M059J (cell line): ENCODE data around the gene SPINK9. TPM values are rescaled to one million over a fixed set of nuclear protein-coding genes. Genes with fewer than 3 reads are reported as not detected.
"Not testable (repeated sequence)": the region's sequence is repeated elsewhere in the genome, so short reads cannot be mapped to it uniquely, and the experiment has no call there.

Experiments
- DNase-seq: peaks from one replicate; pipeline ENCODE4 v3.0.0-alpha.2; 2012; ENCODE audit warnings: low read depth
- total RNA-seq: library from RNA; depleted of rRNA; stranded (reverse); fragments of >200 nt; shearing (Covaris generic); gene quantifications from 2 replicates; pipeline ENCODE4 v1.2.3, GENCODE V29; 2014; rRNA removed

Gene SPINK9, protein sequence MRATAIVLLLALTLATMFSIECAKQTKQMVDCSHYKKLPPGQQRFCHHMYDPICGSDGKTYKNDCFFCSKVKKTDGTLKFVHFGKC
- total RNA-seq = not detected in 2 replicates

DNA sequence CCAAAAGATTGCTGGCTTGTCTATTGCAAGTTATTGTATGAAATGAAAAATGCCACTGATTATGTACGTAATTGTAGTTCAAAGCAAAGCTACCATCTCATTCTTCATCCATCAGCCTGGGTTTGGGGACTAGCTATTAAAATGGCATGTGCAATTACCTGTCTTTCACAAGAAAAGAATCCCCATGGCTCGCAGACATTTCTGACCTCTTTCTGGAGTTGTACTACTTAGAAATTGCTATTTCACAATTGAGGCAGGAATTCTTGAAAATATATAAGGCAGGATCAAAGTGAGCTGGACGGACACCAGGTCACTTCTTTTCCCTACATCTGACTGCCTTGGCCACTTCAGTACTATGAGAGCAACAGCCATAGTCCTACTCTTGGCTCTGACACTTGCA lies at the start of gene SPINK9:
TSS of gene SPINK9 (plus strand) at position 301 of the 400 bp plus-strand sequence. CDS start at position 356, 55 bp downstream.
- no peak for DNase-seq

GRCh38 chr5:148290271-148291195 lies 44.8 kb upstream of the SPINK9 start:
- DNase-seq = peak; percentile 5

- no peak for DNase-seq
These were observed 37.6 kb upstream of the SPINK9 start for GRCh38 chr5:148297731-148298130.

DNA sequence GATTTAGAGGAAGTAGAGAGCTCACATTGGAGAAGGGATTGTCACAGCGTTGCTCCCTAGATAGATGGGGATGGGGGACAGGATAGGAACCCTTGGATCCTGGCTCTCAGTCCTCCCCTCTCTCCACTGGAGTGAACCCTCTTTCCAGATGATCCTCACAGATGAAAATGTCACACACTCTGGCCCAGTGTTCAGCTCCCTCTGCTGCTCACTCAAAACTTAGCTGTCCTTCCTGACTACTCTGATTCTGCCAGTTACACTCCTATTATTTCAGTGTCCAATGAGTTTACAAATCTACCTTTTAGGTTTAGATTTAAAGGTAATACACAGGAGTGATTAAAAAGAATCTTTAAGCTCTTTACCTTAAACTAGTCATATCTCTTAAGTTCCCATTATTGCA lies 28.9 kb upstream of the SPINK9 start:
- no peak for DNase-seq

DNA sequence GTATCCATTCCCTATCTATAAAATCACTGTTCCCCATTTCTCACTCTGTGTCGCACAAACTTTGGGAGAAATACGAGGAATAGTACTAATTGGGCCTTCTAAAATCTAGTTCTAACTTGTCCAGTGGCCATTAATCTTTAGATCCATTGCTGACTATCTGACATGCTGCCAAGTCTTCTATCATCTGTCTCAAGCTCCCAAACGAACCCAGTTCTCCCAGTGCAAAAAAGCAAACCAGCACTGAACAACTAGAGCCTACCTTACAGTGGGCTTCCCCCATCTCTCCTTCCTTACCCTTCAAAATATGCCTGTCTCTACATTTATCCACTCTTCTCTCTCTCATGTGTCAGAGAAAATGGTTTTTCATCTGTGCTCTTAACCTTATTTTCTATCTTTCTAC lies 26.3 kb upstream of the SPINK9 start:
- DNase-seq = no peak

DNA sequence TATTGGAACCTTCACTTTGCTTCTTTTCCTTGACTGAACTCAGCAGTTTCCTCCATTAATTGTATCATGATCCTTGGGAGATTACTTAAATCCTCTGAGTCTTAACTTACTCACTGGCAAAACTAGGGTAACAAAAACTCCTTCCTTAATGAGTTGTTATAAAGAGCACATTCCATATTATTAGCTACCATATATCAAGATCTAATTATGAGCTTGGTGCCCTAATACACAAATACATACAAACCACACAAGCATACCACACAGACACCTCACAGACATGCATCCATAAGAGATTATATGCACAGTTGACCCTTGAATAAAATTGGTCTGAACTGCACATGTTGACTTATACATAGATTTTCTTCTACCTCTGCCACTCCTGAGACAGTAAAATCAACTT lies 25.6 kb upstream of the SPINK9 start:
- DNase-seq = no peak

- no peak for DNase-seq
These were observed 23.9 kb upstream of the SPINK9 start for GRCh38 chr5:148311484-148311883.

GRCh38 chr5:148312153-148312552 lies 23.2 kb upstream of the SPINK9 start, which contains the start of gene SPINK7:
TSS of gene SPINK7 (plus strand) at chr5:148312423. CDS start at chr5:148312484, 61 bp downstream.
- DNase-seq = no peak

- DNase-seq = no peak
These were observed 21.2 kb upstream of the SPINK9 start for GRCh38 chr5:148314187-148314586.

DNA sequence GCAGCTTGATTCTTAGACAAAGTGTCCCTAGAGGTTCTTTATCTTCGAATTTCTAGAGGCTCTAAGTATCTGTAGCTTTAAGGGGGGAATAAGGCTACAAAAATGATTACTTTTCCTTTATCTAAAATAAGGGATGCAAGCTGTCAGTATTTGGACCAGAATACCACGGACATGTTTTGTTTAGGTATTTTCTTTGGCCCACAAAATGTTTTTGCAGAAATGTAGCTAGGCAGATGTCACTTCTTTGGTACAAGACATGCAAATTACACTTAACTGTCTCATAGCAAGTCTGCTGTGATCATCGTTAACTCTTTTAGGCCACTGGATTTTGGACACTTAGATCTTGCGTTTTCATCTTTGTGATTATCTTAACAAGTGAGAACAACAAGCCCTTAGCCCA lies 20.6 kb upstream of the SPINK9 start:
- DNase-seq = no peak

- DNase-seq = not testable (repeated sequence)
These were observed 15.1 kb upstream of the SPINK9 start for GRCh38 chr5:148320011-148320963.

GRCh38 chr5:148333262-148333849 lies 2.0 kb upstream of the SPINK9 start:
- DNase-seq = no peak

- DNase-seq = no peak
These were observed 1.5 kb downstream of the SPINK9 start for GRCh38 chr5:148336704-148337435.

- no peak for DNase-seq
These were observed 7.1 kb downstream of the SPINK9 start for GRCh38 chr5:148342371-148343045.

DNA sequence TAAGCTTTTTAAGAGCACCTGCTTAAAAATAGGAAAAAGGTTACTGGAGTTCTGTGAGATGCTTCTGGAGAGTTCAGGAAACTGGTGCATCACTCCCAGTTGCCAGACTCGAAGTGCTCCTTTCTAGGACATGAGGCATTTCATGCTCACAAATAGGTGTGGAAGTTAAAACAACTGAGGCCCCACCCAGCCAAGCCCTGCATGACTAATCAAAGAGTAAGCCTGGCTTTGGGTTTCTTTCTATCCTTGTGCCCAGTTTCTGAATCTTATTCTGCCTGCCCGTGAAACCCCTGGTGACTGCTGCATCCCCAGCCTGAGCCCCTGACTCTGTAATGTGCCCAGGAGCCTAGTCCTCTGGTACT lies 7.7 kb downstream of the SPINK9 start:
- peak; percentile 3 for DNase-seq

DNA sequence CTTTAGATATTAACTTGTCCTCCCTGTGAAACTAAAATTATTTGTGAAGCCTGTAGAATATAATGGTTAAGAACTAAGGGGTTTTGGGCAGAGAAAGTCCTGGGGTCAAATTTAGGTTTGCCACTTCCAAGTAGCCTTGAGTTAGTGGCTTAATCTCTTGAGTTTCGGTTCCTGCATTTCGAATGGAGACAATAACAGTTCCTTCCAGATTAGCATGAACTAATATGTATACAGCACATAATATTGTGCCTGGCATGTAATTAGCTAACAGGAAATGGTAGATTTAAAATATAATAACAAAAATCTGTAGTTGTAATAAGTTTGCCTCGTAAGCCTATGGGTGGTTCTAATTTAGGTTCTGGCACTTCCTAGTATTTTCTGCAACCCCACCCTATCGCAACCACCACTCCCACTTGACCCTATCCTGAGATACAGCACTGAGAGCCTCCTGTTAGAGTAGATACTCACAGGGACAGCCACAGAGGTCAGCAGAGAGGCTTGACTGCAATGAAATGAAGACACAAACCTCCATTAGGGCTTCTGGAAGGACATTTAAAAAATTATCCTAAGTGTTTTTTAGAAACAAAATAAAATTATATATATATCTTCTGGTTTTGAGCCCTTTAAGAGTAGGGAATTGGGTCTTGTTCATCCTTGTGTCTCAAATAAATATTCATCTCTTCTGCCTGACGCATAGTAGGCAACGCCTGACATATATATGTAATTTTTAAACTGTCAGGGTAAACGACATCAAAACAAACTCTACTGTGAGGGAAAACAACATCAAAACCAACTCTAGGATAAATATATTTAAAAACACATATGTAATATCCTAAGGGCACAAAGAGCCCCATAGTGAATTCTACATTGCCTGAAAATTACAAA lies 8.5 kb downstream of the SPINK9 start:
- no peak for DNase-seq

DNA sequence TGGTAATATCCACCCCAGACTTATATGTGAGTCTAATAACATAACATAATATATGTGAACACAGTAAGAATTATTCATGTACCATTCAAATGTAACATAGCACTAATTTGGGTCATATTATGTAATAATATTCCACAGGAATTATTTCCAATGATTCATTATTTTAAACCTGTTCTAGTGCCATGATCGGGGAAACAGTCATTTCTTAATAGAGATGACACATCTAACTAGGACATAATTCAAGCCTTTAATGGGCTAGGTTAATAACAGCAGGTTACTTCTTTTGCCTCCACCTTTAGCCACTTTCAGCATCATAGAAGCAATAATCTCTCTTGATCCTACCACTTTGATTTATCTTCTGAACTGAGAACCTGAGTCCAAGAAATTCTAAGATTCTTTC lies 12.3 kb downstream of the SPINK9 start:
- no peak for DNase-seq

DNA sequence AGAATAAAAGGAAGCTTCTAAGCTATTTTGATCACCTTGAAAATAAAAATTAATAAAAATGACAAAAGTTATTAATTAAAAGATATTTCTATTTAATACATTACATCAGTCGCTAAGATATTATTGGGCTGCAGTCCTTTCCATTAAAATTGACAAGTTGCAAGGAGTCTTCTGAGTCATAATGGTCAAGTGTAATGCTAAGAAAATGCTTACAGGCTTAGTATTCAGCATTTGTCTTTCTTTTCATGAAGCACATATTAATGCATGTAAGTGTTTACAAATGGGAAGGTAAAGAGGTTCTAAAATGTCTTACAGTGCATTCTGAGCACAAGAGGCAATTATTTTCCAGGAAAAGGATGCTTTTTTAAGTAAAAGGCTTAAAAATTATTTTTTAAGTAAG lies 17.3 kb downstream of the SPINK9 start:
- no peak for DNase-seq

GRCh38 chr5:148353634-148354033 lies 18.3 kb downstream of the SPINK9 start:
- no peak for DNase-seq
